Middle frontal gyrus (tissue), 1 donor: ENCODE measurements around the gene FADD.

Source experiments
- DNase-seq: peaks from one replicate; pipeline ENCODE4 v3.0.0-alpha.2; 2015; ENCODE audit warnings: low spot score; ENCODE audit errors: extremely low spot score

FADD gene

DNA sequence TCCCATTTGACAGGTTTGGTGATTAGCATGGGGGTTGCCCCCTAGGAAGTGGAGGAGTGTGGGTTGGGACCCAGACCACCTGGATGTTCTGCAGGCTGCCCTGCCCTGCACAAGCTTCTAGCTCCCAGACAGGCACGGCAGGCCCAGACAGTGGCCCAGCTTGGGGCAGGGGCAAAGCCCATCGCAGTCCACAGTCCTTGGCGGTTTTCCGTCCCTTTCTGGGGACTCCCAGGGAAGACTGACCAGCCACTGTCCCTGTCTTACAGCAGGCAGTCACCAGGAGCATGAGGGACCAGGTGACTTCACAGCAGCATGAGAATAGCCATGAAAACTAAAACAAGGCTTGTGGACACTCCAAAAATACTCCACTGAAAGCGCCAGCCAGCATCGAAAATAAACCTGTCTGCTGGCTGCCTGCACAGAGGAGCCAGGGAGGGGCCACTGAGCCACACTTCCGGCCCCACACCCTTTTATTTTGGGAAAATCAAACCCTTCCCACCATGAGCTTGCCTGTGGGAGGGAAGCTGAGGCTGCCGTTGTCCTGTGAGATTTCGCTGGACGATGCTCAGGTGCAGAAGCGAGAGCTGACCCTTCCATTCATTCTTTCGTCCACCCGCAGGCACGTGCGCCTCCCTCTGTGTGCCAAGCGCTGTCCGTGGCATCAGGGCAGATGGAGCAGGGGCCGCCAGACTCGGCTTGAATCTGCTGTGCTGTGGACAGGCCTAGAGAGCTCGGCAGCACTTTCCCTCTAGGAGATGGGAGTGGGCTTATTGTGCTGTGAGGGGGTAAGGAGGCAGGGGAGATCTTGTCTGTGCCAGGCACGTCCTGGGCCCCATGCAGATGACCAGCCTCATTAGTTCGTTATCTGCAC is 28.0 kb downstream of the FADD start:
- DNase-seq, result no peak

DNA sequence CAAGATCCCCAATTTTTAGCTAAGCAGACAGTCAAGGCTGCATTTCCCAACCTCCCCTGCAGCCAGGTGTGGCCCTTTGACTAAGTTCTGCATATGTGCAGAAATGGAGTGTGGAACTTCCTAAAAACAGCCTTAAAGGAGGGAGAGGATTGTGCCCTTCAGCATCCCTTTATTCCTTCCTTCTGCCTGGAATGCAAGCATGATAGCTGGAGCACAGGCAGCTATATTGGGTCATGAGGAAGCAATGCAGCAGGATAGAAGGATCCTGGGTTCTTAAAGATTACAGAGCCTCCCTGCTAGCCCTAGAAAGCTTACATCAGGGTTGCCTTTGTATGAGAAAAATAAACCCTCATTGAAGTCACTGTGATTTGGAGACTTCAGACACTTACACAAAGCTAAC is 29.9 kb downstream of the FADD start:
- no peak for DNase-seq

DNA sequence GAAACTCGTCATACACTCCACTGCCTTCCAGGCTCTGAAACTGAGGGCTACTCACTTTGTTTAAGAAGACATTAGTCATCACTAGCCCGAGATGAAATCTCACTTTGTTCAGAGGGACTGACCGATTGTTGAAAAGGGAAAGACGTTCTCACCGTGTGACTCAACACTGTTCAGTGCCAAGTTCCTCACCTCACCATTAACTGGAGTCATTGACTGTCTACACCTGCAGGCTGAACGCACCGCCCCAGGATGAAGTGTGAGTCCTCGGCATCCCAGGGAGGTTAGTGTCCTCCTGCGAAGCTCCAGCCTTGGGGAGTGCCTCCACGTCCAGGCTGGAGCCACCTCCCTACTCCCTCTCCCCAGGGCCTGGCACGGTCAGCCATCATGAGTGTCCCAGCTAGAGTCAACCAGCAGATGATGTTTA is 30.4 kb downstream of the FADD start:
- DNase-seq, result no peak

DNA sequence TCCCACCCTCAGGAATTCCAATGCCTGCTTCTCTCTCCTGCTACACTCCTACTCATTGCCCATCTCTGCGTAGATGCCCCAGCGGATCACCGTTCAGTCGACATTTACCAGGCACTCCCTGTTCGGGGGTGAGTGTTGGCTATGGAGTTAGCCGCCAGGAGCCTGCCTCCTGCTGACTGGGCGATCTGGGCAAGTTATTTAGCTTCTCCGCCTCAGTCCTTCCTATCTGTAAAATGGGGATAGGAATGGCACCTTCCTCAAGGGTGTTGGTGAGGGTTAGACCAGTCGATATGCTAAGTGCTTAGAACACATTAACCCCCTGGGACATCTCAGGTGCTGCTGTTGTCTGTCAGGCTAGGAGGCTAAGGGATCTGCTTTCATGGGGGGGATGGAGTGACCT is 30.9 kb downstream of the FADD start:
- DNase-seq, result no peak

DNA sequence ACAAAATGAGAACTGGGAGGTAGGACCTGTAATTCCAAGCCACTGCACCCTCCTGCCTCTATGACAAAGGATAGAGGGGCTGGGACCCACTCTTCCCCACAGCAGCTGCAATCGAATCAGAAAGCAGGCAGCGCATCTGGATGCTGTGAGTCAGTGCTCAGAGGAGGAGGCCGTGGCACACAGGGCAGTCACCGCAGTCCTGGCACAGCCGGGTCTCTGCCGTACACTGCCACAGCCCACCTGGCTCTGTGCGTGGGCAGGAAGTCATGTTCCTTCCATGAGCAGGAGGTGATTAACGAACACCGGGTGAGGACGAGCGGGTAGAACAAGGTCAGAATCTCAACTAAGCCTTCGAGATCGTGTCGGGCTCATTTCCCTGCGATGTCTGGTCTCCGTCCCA is 37.2 kb downstream of the FADD start:
- DNase-seq, result no peak

DNA sequence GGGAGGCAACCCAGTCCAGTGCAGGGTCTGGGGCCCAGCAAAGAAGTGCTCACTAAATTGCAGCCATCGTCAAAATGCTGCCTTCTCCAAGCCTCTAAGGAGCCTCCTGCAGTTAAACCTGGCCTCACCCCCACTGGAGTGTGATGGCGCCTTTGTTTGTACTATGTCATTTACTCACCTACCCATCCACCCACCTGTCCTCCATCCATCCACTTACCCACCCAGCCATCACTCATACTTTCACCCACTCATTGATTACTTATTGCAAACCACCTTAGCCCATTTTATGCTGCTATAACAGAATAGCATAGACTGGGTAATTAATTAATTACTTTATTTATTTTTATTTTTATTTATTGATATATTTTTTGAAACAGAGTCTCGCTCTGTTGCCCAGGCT is 38.6 kb downstream of the FADD start:
- DNase-seq, result no peak

DNA sequence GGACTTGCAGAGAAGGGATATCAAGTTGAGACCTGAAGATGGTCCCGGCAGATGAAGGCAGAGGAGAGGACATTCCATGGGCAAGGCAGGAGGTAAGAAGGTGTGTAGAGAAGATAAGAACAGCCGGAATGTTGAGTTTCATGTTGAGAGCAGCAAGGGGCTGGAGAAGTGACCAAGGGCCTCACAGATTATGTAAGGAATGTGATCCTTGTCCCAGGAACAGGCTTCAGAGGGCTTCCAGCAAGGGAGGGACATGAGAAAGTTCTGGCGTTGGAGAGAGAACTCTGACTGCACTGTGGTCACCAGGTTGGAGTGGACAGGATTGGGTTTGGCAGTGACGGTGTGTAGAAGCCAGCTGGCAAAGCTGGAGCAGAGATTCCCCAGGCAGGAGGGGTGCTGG is 39.8 kb downstream of the FADD start:
- DNase-seq, result no peak

DNA sequence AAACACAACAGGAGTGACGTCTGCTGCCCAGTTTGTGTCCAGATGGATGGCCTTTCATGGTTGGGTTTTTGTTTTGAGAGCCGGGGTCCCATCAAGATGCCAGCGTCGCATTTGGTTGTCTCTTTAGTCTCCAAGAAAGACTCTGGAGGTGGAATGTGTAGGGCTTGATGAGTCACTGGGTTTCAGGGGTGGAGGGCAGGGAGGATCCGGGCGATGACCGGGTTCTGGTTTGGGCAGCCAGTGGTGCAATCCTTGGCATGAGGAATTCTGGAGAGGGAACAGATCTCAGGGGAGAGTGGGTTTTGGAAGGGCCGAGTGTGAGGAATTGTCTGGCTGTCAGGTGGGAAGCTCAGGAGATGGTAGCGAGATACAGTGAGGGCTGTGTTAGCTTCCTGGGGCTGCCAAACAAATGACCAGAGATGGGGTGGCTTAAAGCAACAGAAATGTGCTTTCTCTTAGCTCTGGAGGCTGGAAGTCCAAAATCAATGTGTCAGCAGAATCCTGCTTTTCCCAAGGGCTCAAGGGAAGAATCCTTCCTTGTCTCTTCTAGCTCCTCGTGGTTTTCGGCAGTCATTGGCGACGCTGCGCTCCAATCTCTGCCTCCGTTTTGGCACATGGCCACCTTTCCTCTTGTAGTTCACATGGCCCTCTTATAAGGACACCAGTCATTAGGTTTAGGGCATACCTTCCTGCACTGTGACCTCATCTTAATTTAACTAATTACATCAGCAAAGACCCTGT is 41.0 kb downstream of the FADD start:
- no peak for DNase-seq

DNA sequence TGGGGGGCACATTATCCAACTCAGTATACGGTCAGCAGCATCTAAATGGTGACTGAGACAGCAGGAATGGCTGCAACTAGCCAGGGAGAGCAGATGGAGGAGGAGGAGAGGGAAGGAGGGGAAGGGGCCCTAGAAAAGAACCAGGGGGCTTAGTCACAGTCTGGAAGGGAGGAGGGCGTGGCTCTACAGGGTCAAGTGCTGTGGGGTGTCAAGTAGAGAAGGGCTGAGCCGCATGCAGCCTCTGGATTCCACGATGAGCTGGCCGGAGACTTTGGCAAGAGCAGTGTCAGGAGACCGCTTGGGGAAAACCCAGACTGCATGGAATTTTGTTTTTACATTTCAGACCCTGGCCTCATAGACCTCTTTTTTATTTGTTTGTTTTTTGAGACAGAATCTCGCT is 41.6 kb downstream of the FADD start:
- DNase-seq, result no peak

DNA sequence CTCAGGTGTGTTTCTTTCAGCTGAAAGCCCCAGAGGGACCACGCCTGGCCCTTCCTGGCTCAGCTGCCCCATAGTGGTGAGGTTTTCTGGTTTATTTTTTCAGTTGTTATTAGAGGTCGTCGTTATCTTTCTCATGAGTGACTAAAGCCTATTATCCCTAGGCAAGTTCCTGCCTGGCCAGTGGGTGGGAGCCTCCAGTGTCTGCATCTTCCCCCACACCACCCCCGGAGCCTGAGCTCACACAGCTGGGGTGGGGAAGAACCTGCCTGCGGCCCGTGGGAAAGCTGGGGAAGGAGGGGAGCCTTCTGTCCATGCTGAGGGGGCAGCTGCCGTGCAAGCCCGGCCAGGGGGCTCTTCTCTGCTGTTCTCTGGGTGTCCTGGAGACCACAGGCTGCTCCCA is 43.1 kb downstream of the FADD start:
- DNase-seq, result no peak

DNA sequence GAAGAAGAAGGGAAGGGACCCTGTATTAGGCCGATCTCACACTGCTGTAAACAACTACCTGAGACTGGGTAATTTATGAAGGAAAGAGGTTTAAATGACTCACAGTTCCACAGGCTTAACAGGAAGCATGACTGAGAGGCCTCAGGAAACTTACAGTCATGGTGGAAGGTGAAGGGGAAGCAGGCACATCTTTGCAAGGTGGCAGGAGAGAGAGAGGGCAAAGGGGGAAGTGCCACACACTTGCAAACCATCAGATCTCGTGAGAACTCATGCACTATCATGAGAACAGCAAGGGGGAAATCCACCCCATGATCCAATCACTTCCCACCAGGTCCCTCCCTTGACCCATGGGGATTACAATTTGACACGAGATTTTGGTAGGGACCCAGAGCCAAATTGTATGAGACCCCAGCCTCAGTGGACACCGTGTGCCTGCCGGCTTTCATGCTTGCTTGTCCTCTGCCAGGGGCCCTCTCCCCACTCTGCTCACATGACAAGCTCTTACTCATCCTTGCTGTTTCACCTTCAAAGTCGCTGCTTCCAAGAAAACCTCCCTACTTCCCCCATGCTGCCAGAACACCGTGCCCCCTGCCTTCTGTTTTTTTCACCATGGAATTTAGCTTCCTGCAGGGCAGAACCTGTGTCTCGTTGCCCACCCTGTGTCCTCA is 44.1 kb downstream of the FADD start:
- no peak for DNase-seq

DNA sequence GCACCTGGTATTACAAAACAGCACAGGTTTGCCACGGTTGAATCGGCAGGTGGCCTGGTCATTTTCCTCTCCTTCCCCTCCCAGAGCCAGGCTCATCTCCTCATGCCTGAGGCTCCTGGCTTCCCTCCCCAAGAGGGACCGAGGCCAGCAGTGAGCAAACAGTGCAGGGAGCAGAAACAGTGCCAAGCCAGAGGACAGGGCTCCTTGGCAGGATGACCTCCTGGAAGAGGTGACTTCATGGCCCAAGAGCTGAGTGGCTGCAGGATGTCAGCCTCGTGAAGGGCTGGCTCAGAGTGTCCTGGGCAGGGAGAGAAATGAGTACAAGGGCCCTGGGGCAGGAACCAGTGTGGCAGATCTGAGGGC is 44.6 kb downstream of the FADD start:
- DNase-seq, result no peak

DNA sequence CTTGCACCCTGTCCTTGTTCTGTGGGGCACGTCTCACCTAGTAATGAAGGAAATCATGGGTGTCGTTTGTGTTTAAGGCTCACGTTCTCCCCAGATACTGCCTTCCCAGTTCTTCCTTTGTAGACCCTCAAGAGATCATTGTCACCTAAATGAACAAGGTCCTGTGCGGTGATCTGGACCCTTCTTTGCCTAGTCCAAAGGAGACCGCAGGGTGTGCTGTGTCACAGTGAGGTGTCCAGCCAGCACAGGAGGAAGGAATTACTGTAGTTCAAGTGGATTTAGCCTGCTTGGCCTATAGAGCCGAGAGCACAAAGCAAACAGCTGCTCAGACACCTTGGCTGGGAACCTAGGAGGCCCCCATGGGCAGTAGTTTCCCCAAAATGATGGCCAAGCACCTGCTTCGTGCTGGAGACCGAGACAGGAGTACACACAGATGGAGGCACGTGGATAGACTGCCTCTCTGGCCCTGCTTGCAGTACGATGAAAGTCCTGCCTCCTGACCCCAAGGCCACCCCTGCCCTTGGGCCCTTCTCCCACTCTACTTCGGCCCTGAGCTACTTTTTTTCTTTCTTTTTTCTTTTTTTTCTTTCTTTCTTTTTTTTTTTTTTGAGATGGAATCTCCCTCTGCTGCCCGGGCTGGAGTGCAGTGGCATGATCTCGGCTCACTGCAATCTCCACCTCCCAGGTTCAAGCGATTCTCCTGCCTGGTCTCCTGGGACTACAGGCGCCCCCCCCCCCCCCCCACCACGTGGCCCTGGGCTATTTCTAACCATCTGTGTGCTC is 48.0 kb downstream of the FADD start:
- no peak for DNase-seq

DNA sequence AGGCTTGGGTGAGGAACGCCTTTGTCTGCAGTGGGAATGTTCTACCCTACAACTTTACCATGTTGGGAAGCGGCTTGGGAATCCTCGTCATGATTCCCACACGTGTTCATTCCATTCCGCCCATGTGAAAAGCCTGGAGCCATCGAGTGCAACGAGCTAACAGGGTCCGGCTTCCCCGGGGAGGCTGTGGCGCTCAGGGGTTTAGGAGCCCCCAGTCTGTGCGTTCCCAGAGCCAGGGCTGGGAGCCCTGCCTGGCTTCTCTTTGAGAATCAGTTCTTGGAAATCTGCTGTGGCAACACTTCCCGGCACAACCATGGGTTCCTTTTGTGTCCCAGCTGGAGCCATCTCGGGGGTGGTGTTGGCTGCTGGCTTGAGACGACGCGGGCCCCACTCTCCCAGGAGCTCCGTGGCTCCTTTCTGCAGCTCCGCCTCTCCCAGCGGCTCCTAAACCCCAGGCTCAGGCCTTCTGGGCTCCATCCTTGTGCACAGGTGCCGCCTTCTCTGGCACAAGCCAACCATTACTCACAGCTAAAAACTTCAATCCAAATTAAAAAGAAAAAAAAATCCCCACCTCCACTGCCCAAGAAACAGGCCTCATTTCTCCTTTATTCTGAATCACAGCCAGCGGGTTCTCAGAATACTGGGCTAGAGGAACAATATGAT is 48.7 kb downstream of the FADD start:
- no peak for DNase-seq

DNA sequence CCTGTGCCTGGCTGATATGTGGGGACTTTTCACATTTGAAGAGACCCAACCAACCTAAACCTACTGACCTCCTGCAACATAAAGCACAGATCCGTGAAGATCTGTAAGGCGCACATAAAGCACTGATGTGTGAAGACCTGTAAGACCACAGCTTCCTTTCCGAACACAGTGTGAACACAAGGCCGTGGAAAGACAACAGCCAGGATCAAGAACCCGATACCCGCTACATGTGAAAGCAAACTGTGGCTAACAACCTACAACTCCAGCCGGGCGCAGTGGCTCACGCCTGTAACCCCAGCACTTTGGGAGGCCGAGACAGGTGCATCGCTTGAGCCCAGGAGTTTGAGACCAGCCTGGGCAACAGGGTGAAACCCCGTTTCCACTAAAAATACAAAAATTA is 49.7 kb downstream of the FADD start:
- DNase-seq, result no peak

DNA sequence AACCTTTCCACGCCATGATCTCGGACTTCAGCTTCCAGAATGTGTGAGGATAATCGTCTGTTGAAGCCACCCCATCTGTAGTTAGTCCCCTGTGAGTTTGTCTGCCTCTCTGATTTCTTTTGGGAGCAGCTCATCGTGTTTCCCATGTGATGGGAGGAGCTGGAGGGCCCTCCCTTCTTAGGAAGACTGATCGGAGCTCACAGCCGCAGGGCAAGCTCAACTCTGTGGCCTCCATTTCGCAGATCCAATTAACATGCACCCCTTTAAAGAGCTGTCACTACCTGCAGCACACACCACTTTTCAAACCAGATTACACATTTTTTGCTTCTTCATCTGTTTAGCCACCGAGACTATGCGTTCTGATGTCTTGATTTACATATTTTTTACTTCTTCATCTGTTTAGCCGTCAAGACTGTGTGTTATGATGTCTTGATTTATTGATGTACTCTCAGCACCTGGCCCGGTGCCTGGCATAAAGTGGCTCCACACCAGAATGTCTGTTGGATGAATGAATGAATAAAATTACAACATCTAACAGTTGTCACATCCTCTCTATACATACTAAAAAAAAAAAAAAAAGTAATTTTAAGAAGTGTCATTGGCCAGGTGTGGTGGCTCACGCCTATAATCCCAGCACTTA is 52.5 kb downstream of the FADD start:
- no peak for DNase-seq
